ENCODE results near the gene TASOR2.

The TASOR2 gene, protein sequence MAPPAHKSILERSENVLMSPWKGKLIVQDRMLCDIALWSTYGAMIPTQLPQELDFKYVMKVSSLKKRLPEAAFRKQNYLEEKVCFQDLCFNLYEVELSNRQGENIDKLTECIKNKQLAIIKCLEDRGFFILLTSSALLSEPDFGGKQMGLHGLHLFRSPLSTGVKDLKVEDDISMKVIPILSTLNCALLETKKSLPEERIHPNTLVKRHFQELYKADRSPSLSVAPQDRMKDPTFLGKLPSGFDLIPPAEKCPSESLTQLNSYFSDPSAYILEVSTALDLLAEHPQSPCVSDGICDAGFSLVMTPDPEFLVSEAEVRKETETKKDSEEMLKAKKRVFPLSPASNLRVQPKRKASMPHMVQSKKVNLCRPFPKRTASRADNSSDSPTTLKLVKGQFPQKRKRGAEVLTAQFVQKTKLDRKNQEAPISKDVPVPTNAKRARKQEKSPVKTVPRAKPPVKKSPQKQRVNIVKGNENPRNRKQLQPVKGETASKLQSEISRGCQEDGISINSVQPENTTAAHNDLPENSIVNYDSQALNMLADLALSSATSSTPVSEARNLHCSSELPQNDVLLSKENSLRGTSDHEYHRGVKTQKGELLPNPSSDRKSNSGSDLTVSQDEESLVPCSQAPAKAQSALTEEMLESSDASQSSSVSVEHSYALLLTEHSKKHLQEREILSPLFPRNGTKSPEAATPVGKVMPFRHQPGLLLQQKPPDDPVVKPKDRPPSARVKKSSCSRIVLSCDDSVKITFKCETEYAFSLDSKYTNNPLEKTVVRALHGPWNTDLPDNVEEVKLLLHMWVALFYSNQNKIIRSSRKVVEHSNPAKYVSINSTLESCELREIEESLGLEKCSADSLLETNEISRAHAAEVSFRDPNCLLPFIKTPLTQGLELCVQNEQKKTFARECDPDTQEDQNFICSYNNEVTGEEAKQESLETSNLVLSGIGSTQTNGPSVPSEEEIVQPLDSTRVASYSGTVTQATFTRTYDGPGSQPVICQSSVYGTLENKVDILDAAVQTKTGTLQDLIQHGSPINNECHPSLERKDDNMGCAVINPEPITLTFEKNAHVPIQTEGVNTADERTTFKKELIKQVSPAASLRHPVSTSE (N-terminal part only)

DNA sequence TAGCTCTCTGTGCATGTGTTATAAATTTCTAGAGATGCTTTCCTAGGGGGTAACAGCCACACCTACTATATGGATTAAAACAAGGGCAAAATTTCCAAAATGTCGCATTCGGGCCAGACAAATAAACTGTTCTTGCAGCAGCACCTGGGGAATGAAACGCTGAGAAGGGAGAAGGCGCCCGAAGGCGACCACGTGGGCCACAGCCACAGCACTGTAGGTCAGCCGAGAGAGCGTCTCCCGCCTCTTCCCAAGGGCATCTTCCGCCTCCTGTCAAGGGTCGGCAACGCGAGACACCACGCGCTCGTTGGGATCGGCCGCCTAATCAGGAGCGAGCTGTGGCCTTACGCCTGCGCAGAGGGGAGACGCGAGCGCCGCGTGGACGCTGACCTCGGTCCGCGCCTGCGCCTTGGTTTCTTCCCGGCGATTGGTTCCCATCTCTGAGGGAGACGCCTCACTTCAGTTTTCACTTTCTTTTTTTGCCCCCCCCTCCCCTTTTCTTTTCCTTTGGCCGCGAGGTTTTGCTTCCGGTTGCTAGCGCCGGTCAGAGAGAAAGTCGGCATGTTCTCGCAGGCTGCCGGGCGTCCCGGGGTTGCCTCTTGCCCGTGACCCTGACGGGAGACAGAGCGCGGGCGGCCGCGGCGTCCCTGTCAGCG lies at the start of gene TASOR2:
Gene TASOR2 (plus strand): TSS at position 521 of the 653 bp plus-strand sequence. CDS start 35,805 bp downstream, outside the sequence.
- peak; percentile 56 for DNase-seq

DNA sequence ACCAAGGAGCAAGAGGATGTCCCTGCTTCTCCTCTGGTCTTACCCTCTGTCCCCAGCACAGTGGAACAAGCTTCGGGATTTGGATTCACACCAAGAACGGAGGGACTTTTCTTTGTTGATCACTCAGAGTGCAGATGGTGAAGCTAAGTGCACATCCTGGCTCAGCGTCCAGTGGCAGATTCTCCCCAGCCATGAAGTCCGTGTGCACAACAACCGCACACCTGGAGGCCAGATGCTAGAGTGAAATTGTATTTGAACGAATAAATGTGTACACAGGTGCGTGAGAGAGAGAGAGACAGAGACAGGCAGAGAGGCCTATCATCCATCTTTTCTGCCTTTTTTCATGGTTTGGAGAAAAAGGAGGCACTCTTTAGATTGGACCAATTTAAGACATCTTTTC lies 49.7 kb upstream of the TASOR2 start:
- no peak for DNase-seq

DNA sequence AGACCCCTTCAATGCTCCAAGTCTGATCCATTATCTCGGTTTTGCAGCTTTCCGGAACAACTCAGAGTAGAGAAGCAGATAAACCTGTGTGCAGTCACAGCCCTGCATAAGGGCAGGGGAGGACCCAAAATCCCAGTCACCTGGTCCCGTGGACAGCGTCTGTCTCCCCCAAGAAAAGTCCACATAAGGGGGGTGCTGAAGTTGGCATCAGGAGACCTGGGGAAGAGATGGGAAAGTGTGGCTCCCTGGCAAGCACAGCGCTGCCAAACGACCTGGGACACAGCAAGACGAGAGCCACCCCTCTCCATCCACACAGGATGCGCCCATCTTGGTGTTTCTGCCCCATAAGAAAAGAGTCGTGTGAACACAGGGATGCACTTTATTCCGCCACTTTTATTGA lies 46.1 kb upstream of the TASOR2 start:
- no peak for DNase-seq

DNA sequence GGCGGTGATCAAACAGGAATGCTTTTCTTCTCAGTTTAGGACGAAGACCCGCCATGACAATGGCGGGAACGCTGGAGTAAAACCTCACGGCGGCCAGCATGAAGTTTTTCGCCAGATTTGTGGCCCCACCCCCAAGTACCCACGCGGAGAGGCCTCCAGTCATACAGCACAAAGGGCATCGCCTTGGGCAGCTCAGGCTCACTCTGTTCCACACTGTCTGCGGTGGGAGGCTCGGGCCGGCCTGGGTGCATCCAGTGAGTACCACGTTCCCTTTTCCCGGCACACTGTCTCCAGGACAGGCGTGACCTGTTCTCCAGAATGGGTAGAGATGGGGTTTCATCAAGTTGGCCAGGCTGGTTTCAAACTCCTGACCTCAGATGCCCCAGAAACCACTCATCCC lies 45.6 kb upstream of the TASOR2 start:
- DNase-seq: no peak

DNA sequence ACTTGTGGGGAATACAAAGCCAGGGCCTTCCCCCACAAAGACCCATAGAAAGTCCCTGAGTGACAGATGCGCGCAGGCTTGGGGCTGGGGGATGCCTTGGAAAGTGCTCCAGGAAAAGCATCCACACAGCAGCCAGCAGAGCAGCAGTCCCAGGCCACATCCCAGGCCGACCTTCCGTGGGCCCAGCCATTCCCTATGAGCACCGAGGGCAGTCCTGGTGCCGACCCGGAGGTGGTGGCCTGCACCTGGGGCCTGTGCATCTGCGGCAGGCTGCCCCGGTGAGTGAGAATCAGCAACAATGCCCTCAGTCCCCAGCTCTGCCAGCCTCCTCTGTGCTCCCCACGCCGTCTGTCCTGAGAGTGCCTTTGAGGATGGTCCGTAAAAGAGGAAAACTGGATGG lies 44.6 kb upstream of the TASOR2 start:
- no peak for DNase-seq

DNA sequence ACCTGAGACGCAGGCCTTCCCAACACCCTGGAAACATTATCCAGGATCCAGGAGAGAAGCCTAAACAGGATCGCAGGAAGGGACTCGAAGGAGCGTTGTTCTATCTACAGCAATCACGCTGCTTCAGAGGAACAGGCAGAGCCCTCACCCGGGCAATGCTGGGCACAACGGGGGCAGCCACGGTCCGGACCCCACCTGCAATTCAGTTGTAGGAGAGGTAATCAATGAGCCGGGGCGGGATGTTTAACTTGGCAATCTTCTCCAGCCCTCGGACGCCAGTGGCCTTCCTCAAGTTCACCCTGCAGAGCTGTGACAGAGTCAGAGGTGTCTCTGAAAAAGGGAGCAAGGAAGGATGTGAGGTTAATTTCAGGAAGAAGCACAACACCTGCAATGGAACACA lies 44.1 kb upstream of the TASOR2 start:
- DNase-seq: no peak

DNA sequence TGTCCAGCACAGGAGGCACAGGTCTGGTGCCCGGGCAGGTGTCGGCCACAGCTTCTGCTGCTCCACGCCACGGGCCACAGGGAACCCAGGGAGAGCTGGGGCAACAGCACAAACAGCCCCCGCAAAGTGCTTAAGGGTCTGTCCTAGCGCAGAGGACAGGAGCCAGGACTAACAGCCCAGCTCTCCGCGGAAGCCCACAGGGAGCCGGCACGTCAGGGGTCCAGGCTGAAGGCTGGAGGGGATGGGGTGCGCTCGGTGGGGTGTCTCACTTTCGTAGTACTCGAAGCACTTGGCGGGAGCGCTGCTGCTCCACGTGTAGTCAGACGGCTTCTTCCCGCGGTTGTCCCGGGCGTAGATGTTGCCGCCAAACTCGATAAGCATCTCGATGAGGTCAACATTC lies 43.1 kb upstream of the TASOR2 start:
- DNase-seq: no peak

DNA sequence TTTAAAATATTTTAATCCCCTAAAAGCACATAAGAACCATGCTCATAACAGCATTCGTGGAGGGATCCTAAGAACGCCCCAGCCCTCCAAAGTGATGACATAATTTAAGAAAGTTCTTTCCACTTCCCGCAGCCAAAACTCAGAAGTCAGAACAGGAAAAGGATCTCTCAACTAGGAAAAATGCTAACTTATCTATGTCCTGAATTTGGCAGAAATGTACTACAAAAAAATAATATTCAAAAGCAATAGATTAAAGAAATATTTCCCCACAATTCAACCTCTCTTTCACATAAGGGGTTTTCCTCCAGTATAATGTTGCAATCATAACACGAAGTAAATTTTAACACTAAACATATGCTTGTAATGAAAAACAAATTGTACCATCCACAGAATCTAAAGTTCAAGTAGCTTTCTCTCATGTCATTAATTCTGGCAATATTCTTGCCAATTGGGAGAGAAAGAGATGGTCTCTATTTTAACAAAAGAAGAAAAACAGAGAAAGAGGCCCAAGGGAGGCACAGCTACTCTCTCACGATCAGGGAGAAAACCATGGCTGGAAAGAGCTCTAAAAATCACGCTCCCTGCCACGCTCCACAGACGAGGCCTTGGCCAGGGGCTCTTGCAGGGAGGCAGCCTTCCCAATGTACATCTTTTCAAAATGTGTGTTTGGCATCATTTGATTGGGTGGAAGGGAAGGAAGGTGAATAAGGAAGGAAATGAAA lies 41.1 kb upstream of the TASOR2 start:
- no peak for DNase-seq

DNA sequence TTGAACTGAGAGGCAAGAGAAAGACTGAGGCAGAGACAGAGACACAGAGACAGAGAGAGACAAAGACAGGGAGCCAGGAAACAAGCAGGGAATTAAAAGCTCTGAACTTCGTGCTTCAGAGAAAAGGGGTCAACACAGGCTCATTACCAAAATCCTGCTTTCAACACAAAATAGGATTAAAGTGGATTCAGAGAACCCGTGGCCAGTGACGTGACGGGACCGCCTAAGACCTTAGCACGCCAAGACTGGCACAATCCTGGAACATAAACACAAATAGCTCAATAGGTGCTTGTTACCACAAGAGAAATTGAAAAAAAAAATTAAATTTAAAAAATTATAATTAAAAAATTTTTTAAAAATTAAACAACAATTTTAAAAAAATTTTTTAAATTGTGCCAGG lies 39.7 kb upstream of the TASOR2 start:
- no peak for DNase-seq

DNA sequence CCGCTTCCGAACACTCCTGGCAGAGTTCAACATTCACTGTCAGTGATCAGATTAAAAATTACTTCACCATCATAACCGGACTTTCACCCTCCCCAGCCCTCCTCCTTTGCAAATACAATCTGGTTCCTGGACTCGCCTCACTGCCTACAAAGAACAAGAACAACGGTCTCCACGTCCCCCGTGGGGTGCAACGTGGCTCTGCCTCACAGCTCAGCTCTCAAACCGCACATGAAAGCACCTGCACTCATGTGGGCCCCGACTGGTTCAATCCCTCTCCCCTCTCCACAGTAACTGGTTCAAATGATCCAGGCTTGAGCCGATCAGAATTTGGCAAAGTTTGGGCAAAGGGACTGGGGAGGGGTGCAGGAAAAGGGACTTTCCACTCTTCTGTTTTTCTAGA lies 39.3 kb upstream of the TASOR2 start:
- no peak for DNase-seq

DNA sequence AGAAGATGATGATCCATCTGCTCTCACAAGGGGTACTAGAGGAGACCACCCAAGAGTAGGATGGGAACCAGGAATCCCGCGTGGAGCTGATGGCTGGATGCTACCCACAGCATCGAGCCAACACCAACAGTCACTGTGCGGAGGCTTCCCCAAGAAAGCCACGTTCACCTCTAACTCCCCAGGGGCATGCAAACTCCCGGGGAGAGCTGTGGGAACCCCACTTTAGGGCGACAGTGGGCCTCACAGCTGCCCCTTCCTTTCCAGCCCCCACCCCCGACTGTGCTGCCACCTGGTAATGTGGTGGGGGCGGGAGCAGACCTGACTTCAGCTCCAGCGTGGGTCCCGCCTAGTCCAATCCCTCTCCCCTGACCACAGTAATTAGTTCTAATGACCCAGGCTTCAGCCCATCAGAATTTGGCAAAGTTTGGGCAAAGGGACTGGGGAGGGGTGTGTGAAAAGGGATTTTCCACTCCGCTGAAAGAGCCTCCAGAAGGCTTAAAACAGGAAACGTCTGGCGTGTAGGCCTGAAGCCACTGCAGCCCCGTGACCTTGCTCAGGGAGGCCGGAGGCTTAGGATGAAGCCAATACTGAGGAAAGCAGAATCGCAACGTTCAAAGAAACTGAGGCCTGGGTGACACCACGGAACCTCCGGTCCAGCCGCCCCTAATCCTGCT lies 38.6 kb upstream of the TASOR2 start:
- DNase-seq: no peak

DNA sequence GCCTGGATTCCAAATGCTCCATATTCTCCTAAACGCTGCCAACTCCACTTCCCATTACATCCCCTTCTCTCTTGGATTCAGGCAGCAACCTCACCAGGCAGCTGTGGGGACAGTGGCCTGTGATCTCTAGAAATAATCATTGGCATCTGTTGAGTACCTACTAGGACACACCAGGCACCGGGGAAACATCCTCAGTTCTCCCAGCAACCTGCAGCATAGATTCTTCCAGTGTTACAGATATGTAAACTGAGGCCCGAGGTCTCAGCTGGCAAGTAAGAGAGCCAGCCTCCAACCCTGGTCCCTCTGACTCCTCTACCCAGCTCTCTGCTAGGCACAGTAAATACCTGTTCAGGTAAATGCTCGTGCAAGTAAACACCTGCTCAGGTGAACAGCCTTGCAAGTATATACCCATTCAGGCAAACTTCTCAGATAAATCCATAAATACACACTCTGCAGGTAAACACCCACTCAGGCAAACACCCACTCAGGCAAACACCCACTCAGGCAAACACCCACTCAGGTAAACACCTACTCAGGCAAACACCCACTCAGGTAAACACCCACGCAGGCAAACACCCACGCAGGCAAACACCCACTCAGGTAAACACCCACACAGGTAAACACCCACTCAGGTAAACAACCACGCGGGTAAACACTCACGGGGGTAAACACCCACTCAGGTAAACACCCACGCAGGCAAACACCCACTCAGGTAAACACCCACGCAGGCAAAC lies 37.0 kb upstream of the TASOR2 start:
- no peak for DNase-seq

DNA sequence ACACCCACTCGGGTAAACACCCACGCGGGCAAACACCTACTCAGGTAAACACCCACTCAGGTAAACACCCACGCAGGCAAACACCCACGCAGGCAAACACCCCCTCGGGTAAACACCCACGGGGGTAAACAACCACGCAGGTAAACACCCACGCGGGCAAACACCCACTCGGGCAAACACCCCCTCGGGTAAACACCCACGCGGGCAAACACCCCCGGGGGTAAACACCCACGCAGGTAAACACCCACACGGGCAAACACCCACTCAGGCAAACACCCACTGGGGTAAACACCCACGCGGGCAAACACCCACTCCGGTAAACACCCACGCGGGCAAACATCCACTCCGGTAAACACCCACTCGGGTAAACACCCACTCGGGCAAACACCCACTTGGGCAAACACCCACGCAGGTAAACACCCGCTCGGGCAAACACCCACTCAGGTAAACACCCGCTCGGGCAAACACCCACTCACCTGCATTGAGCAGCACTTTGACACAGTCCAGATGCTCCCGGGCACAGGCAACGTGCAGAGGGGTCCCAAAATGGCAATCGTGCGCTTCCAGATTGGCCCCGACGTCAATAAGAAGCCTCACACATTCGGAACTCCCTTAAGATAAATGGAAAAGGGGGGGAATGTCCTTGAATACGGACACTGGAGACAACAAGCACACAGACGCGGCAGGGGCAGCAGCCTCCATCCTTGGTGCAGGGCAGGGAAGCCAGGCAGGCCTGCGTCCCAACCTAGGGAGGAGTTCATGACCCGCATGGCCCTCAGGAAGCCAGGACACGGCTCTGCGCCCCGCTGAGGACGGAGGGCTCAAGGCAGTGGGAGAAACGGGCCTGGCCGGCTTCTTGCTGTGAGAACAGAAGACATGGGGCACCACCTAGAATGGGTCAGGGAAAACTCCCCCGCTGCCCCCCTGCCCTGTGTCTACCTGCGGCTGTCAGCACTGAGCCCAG lies 35.9 kb upstream of the TASOR2 start:
- no peak for DNase-seq

DNA sequence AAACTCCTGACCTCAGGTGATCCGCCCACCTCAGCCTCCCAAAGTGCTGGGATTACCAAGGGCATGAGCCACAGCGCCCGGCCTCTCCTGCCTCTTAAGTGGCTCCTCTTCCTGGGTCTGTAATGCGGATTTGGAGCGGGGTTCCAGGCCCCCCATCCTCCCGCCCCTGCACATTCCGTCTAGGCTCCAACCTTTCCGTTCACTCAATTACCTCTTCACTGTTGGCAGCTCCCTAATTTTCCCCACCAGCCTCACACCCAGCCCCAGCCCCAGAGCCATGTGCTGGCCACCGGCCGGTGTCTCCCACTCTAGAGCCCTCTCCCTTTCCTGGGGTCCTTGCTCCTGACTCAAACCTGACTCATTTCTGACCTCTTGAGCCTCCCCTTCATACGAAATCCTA lies 34.9 kb upstream of the TASOR2 start:
- DNase-seq: no peak

DNA sequence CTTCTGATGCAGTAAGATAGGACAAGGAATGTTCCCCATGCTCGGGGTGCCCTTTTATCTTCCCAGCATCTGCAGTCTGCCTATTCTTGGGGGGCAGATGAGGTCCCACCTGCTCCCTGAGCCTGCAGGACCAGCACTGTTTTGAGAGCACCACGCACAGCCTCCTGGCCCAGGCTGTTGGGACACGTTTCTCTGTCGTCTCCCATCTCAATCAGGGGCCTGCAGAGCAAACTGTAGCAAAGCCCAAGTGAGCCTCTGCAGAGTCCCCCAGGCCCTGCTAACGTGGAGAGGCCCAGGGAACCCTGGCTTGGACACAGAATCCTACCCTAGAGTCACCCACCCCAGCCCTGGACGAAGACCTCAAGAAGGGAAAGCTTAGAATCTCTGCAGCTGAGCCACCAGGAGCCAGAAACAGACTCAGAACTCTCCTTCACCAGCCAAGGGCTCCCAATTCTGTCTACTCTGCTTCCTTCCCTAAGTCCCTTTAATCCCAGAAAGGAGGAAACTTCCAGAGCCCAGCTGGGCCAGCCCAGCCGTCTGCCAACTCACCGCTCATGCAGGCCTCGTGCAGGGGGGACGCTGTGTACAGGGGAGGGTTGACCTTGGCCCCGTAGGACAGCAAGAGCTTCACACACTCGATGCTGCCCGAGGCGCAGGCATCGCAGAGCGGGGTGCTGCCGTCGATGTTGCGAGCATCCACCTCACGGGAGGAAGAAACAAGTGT lies 33.8 kb upstream of the TASOR2 start:
- DNase-seq: no peak

DNA sequence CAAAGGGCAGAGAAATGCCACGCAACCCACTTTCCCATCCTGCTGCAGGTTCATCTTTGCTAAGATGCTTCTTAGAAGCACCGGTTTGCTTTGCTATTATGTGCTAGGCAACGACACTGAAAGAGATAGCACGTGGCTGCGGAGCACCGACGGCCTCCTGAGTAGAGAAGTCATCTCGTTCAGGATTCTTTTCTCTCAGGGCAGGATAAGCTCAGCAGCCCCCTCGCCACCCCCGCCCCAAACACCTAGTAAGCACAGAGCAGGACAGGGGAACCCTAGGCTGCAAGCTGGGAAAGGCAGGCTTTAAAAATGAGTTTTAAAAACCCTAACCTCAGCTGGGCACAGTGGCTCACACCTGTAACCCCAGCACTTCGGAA lies 33.3 kb upstream of the TASOR2 start:
- no peak for DNase-seq

DNA sequence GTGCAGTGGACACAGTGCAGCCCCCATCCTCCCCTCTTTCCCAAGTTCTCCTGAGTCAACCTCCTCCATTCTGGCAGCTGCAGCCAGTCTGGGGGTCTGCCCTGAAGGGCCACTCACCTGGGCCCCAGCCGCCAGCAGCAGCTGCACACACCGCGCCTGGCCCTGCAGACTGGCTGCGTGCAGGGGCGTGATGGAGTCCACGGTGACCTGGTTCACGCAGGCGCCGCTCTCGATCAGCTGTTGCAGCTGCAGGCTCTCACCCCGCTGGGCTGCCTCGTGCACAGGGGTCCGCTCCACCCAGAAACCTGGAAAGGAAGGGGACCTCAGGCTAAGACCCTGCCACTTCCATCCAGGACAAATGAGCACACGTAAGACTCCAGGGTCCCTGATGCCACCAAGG lies 31.9 kb upstream of the TASOR2 start:
- DNase-seq: no peak

DNA sequence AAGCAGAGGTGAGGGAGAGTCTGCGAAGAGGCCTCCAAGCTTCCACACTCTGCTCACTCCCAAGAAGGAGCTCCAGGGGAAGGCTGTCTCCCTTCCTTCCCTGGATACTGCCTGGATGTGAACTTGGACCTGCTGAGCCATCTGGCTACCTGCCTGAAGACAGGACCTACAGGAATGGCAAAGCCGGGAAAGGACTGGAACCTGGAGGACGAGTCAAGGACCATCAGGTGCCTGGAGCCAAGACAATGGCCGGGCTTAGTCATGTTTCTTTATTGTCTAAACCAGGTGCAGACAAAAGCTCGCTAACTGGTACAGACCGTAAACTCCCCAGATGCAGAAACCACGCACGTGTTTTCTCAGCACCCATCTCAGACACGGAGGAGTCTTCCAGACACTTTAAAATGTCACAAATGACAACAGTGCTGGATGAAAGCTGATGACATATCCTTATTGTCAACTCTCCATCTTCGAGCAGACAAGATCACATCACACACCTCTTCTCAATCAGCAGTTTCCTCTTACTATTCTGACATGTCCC lies 30.4 kb upstream of the TASOR2 start:
- DNase-seq: no peak

DNA sequence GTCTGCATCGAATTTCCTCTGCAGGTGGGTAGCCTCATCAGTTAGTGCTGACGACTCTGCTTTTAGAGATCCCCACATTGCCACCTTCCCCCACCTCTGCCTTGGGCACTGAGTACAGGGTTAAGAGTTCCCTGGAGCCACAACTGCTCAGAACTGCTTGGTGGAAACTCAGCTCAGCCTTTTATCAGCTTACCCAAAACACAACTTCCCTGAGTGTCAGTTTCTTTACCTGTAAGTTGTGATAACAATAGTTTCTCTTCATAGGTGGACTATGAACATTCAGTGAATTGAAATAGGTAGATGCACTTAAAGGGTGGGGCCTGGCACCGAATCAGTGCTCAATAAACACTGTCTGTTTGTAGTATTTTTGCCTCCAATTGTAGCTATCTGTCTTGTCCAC lies 29.5 kb upstream of the TASOR2 start:
- no peak for DNase-seq
